GM19023 (cell line): Measurements from ENCODE around the gene CACNA1D.

Source experiments
- ATAC-seq: cut with Tn5 transposase; IDR thresholded peaks from one replicate; pipeline ENCODE4 v1.9.1; 2021; ENCODE audit warnings: mild to moderate bottlenecking, moderate library complexity; ENCODE audit not compliant: unreplicated experiment

CACNA1D gene

GRCh38 chr3:53708001-53708621 is 213.7 kb downstream of the CACNA1D start:
- no peak for ATAC-seq

- ATAC-seq = no peak
Measured at GRCh38 chr3:53709256-53709655, 214.8 kb downstream of the CACNA1D start.

- no peak for ATAC-seq
Measured at GRCh38 chr3:53709860-53710674, 215.7 kb downstream of the CACNA1D start.

DNA sequence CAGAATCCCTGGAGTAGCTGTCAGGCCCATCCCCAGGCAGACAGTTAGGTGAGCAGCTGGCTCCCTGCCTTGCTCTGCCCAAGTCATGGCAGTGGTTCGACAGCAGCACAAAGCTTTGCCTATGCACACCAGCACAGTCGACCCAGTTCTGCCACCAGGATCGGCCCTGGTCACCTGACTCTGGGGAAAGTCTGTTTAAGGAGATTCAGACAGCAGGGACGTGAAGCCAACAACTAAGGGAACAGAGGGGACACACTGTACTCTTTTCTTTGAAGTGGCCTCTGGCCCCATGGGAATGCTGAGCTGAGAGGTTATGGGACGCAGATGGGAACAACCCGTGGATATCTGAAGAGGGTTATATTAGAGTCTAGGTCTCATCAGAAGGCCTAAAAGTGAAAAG is 217.0 kb downstream of the CACNA1D start:
- ATAC-seq = no peak

DNA sequence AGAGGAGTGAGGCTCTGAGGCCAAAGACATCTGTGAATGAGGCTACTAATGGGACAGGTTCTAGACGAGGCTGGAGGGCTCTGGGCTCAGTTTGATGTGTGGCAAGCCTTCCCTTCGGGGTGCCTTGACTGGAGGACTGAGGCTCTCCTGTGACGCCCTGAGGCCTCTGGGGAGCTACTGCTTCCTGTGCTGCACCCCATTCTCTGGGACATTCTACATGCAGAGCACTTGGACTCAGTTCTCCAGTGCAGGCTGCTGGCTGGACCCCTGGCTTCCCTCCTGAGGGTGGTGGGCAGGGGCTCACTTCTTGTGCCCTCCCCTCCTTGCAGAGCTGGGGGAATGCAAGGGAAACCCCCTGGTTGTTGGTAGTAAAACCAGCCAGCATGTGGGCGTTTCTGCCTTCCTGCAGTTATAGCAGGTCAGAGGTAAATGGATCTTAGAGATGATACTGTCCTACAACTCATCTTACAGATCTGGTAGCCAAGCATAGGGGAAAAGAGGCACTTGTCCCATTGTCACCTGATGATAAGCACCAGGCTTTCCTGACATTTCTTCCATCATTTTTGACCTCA is 218.5 kb downstream of the CACNA1D start:
- ATAC-seq = no peak

DNA sequence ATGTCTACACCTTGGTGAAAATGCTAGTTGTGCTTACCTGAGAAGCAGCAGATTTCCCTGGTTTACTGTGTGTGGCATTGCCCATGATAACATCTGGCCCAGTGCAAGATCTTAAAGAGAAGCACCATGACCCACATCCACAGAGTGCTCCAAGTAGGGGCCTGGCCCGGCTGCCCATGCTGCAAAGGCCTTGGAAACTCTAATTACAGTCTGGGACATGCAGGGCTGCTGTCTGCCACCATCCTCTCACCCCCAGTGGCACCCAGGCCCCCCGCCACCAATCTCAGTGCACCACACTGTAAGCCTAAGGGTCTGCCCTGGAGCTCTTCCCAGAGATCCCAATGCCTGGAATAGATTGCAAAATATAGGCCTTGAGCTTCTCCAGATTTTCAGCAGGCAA is 219.2 kb downstream of the CACNA1D start:
- no peak for ATAC-seq

- ATAC-seq = no peak
Measured at GRCh38 chr3:53715815-53716483, 221.5 kb downstream of the CACNA1D start.

GRCh38 chr3:53716998-53717397 is 222.6 kb downstream of the CACNA1D start:
- no peak for ATAC-seq

GRCh38 chr3:53718462-53718861 is 224.1 kb downstream of the CACNA1D start:
- no peak for ATAC-seq

- no peak for ATAC-seq
Measured at GRCh38 chr3:53719796-53720195, 225.4 kb downstream of the CACNA1D start.

GRCh38 chr3:53721187-53722119 is 227.0 kb downstream of the CACNA1D start:
- ATAC-seq = no peak

DNA sequence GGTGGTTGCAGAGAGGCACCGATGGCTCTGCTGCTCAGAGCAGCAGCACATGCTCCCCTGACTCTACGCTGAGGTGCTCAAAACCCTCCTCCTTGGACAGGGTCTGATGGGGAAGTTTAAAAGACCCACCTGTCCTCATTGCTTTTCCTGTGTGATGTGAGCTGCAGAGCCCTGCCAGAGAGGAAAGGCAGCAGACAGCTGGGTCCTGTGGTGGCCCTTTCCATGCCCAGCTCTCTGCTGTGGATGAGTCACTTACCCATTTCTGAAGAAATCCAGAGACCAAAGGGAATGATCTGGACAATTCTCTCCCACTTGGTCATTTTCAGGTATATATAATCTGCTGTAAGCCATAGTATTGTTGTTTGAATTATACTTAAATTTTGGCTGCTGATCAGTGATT is 230.2 kb downstream of the CACNA1D start:
- no peak for ATAC-seq

- ATAC-seq = no peak
Measured at GRCh38 chr3:53725387-53725995, 231.1 kb downstream of the CACNA1D start.

- no peak for ATAC-seq
Measured at GRCh38 chr3:53726643-53727042, 232.2 kb downstream of the CACNA1D start.

GRCh38 chr3:53728606-53729005 is 234.2 kb downstream of the CACNA1D start:
- ATAC-seq = no peak

GRCh38 chr3:53729159-53729558 is 234.7 kb downstream of the CACNA1D start:
- ATAC-seq = no peak

GRCh38 chr3:53729618-53730017 is 235.2 kb downstream of the CACNA1D start:
- no peak for ATAC-seq

GRCh38 chr3:53730576-53730975 is 236.2 kb downstream of the CACNA1D start:
- ATAC-seq = no peak

DNA sequence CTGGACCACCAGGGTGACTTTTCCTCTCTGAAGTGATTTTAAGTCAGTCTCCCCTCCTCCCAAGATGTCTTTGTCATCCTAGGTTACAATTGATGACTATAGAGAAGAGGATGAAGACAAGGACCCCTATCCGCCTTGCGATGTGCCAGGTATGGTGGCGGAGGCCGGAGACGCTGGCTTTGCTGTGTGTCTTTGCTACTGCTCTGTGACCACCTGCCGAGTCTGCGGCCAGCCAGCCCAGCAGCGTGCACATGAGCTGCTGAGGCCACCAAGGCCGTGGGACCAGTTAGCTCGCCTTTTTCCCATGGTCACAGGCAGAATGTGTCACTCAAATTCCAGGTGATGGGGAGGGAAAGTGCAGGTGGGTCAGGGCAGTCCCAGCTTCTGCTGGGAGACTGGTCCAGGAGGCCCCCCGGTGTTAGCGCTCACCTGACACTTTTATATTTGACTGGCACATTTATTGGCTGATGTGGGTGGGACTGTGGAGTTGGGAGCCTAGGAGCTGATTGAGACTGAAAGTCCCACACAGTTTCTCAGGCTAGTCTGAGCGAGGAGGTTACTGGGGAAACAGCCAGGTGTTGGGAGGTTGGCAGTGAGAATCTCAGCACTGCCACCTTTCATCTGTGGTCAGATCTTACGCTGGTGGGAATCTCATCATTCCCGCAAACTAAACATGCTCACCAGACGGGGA is 237.7 kb downstream of the CACNA1D start:
- no peak for ATAC-seq

DNA sequence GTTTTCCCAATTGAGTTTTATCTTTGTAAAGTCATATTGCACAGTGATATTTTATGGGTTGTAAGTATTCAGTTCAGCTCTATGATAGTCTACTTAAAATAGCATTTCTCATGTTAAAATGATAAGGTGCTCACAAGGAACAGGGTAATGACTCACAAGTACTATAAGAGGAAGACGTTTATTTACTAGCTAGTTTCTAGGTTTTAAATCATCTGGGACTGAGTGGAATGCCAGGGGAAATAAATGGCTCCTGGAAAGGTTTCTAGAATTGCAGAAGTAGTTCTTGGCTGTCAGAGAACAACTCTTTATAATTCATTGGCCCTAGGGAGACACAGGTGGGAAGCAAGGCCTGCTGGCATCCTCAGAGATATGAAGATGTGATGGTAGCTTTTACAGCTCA is 239.0 kb downstream of the CACNA1D start:
- no peak for ATAC-seq
